RPMI7951 (cell line): ENCODE measurements around the gene MRGPRE. TPM values are rescaled to one million over a fixed set of nuclear protein-coding genes. Genes with fewer than 3 reads are reported as not detected.

Source experiments
- DNase-seq: peaks from one replicate; pipeline ENCODE4 v3.0.0-alpha.2; 2012; ENCODE audit warnings: low read depth
- total RNA-seq: library from RNA; depleted of rRNA; stranded (reverse); fragments of >200 nt; shearing (Covaris generic); gene quantifications from 2 replicates; pipeline ENCODE4 v1.2.3, GENCODE V29; 2014

Gene MRGPRE
- total RNA-seq, 1 experiment from 2014 or later, result not detected

- no peak for DNase-seq
These were observed 35.8 kb downstream of the MRGPRE start for GRCh38 chr11:3196161-3197043.

- peak; percentile 17 for DNase-seq
These were observed 36.7 kb downstream of the MRGPRE start for GRCh38 chr11:3195251-3196160.

GRCh38 chr11:3194016-3194816 is 38.0 kb downstream of the MRGPRE start:
- no peak for DNase-seq

GRCh38 chr11:3193373-3194015 is 38.7 kb downstream of the MRGPRE start:
- no peak for DNase-seq

GRCh38 chr11:3192511-3193372 is 39.5 kb downstream of the MRGPRE start:
- no peak for DNase-seq

- no peak for DNase-seq
These were observed 40.5 kb downstream of the MRGPRE start for GRCh38 chr11:3191586-3192324.

- no peak for DNase-seq
These were observed 41.6 kb downstream of the MRGPRE start for GRCh38 chr11:3190600-3190999.

- no peak for DNase-seq
These were observed 42.2 kb downstream of the MRGPRE start for GRCh38 chr11:3189886-3190583.

GRCh38 chr11:3189196-3189843 is 42.9 kb downstream of the MRGPRE start:
- no peak for DNase-seq

- DNase-seq, result no peak
These were observed 43.6 kb downstream of the MRGPRE start for GRCh38 chr11:3188496-3189195.

GRCh38 chr11:3186166-3186953 is 45.9 kb downstream of the MRGPRE start:
- no peak for DNase-seq

GRCh38 chr11:3184732-3185347 is 47.4 kb downstream of the MRGPRE start:
- no peak for DNase-seq

GRCh38 chr11:3183523-3183922 is 48.7 kb downstream of the MRGPRE start:
- no peak for DNase-seq

- DNase-seq, result no peak
These were observed 49.8 kb downstream of the MRGPRE start for GRCh38 chr11:3182462-3182852.

GRCh38 chr11:3181725-3182461 is 50.3 kb downstream of the MRGPRE start:
- no peak for DNase-seq

GRCh38 chr11:3180869-3181268 is 51.3 kb downstream of the MRGPRE start:
- DNase-seq, result no peak
